ENCODE results near the gene POLR3H.

DNA sequence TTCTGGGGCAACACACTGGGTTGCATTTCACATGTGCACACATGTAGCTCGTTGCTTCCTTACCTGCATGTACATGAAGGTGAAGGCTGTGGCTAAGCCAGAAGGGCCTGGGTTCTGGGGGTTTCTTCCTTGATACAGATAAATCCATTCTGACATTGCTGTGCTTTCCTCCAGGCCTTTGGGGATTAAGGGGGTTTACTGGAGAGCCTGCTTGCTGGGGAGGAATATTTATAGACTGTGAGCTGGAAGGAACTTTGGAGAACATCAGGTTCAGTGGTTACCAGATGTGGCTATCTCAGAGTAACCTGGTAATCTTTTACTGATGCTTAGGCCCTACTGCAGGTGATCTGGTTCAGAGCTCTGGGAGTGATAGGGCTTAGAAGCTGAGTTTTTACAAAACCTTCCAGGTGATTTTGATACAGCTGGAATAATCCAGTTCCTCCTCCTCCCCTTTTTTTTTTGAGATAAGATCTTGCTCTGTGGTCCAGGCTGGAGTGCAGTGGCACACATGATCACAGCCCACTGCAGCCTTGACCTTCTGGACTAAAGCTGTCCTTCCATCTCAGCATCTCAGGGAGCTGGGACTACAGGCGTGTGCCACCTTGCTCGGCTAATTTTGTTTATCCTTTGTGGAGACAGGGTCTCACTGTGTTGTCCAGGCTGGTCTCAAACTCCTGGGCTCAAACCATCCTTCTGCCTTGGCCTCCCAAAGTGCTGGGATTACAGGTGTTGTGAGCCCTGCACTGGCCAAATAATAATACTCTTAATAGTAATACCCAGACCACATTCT is 55.5 kb downstream of the POLR3H start:
- TF ChIP-seq CTCF (IDR thresholded peaks at IDR 0.05) = no peak
- TF ChIP-seq POLR2AphosphoS5 (IDR thresholded peaks at IDR 0.05) = no peak
- TF ChIP-seq POLR2A (IDR thresholded peaks at IDR 0.05) = no peak

Data from gastroesophageal sphincter (tissue), 3 donors.